GM19372 (cell line): ENCODE measurements around the gene HMG20A.

Experiments used
- ATAC-seq: cut with Tn5 transposase; IDR thresholded peaks from one replicate; pipeline ENCODE4 v1.9.1; 2021; ENCODE audit warnings: mild to moderate bottlenecking, low read depth, moderate library complexity; ENCODE audit not compliant: unreplicated experiment

The HMG20A gene

DNA sequence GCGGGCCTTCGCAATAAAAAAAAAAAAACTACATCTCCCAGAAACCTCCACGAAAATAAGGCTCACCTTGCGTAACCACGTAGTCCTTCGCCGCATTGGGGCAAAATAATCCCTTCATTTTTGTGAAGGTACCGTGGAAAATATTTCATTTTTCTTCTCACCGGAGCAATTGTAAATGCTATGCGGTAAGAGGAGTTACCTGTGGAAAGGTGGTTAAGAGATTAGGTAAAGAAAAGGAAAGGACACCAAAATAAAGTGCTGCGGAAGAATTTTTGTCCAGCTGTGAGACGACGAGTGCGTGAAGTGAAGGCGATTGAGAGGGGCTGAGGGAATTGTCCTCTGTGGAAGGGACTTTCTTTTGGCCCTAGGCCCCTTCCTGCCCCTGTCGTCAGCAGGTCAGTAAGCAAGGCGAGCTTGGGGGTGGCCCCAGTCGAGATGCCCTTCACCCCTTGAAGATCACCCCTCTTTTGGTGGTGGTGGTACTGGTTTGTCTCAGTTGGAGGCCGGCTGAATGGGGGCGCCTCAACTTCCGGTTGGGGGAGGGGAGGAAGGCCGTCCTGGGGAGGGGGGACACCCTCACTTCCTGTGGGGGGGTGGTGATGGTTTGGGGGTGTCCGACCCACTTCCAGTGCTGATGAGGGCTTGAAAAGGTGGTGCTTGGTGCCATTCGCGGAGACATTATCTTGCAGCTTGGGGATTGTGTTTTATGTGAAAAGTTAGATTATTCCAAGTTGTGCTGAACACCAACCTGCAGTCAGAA is at the start of gene HMG20A:
HMG20A (plus strand) TSS at position 279 of the 760 bp plus-strand sequence. CDS start 37,520 bp downstream, outside the sequence.
- peak; percentile 32 for ATAC-seq

DNA sequence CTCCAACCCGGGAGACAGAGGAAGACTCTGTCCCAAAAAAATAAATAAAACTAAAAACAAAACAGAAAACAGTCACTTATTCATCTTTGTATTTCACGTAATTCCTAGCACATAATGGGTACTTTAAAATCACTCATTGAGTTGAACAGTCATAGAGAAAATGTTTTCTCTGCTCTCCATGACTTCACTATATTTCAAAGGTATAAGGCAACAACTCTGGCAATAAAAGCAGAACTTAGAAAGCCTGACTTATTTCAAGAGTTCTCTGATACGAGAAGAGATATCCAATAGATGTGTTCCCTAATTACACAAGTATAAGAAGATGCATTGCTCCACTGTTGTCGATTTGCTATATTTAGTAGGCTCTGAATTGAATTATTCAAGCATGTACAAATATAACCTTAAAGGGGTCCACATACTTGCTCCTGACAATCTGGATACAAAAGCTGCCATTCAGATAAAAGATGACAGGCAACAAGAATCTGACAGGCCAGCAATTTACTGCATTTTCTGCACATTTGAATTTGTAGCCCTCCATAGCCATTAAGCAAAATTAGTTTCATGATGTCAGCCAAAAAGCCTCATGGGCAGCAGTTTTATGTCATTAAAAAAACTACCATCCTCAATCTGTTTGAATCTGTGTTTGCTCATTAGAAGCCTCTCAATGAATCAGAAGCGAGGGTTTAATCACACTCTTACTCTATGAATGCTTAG is 48.7 kb upstream of the HMG20A start:
- no peak for ATAC-seq

DNA sequence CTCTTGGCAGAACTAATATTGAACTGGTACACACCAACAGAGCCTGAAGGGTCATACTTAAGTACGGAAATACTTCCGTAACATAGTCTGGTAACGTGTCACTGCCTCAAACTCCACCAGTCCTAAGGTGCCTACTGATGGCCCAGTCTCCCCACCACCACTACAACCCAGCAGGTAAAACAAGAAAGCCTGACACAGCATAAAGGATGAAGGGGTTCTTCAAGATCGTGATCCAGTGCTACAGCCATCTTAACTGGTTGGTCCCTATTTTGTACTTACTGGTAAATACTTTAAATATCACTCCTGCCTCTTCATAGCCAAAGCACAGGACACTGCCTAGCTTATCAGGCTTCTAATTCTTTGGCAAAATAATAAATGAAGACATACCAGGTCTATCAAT is 47.2 kb upstream of the HMG20A start:
- ATAC-seq = no peak

DNA sequence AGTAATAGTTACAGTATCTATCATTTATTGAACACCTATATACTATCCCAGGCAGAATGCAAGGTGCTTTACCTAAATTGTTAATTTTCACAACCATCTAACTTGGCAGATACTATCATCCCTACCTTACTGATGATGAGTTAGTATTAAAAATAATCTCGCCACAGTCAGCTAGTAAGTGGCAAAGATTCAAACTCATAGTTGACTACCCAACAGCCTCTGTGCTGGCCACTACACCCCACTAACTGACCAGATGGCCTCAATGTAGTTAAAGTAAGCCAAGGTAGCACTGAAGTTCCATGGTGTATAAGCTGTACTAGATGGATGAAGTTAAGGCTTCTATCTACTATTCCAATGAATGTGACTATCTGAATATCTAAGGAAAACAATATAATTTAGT is 45.6 kb upstream of the HMG20A start:
- no peak for ATAC-seq

DNA sequence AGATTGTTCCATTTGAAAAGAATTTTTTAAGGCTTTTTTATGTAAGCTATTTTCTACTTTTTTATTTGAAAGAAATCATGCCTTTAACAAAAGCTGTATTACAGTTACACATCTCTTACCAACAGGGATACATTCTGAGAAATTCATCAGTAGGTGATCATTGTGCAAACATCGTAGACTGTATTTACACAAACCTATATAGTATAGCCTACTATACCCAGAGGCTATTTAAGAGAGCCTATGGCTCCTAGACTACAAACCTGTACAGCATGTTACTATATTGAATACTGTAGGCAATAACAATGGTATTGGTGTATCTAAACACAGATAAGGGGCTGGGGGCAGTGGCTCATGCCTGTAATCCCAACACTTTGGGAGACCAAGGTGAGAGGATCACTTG is 43.9 kb upstream of the HMG20A start:
- no peak for ATAC-seq

DNA sequence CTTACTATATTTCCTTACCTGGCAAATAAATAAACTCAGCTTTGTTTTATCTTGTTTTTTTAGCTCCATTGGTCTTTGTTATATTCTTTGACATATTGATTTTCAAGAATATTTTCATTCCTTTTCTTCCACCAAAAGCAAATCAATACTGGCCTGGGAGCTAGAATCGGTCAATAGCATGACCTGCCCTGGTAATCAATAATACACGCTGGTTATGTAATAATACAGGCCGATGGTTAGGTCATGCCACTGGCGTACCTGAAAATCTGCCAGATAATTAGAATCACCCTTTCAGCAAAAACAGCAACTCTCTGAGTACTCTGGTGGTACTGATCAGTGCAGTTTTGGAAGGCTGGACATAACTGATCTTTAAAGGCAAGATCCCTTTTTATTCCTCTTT is 40.7 kb upstream of the HMG20A start:
- ATAC-seq = no peak

DNA sequence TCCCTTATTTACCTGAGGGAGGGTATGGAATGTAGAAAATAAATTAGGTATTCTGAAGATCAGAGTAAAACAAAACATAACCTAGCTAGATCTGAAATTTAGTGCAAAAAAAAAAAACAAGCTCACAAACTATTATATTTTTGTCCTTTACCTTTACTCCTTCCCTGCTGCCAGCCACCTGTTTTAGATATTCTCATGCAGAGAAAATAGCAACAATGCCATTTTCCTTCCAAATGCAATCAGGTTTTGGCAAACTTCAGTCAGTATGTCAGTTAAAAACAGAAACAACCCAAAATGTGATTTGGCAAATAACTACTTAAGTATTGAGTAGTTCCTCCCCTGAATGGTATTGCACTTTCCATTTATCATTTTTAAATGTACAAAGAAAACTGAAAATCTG is 36.6 kb upstream of the HMG20A start:
- no peak for ATAC-seq

DNA sequence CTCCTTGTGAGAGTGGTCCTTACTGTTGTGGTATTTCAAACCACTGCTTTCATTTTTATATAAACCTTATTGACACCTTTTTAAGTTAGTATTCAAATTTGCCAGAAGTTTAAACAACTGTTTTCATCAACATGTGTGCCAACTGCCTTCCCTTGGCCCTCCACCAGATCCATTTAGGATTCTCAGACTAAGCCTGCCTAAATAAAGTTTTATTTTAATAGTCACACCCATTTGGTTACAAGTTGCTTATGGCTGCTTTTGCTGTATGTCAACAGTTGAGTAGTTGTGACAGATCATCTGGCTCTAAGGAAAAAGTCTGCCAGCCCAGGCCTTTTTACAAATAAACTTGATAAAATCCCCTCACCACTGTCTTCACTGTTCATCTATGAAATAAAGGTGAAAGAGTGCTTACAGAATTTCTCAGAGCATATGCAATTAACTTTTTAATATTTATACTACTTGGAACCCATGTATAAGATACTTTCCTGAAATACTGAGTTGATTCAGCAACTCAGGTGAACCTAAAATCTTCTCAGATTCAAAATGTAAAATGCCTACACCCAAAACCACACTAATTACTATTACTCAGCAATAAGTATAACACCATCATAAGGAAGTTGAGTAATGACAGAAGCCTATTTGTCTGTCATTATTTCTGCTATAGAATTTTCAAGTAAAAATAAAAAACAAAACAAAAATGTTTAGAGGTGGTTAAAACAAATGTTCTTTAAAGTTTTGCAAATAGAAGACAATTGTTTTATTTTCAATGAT is 35.9 kb upstream of the HMG20A start:
- no peak for ATAC-seq

DNA sequence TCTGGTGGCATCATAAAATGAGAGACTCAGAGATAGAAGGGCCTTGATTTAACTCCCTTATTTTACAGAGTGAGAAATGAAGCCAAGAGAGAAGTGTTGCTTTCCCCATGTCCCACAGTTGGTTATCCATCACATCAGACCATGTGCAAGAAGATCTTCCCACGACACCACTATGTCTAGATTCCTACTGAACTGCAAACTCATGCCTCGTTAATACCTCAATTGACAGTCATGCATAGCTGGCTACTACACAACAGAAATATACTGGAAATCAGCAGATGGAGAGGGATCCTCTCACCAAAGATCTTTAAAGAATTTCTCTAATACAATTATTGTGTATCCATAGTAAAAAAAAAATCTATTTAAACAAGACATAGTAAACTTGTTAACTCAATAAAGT is 34.1 kb upstream of the HMG20A start:
- no peak for ATAC-seq

DNA sequence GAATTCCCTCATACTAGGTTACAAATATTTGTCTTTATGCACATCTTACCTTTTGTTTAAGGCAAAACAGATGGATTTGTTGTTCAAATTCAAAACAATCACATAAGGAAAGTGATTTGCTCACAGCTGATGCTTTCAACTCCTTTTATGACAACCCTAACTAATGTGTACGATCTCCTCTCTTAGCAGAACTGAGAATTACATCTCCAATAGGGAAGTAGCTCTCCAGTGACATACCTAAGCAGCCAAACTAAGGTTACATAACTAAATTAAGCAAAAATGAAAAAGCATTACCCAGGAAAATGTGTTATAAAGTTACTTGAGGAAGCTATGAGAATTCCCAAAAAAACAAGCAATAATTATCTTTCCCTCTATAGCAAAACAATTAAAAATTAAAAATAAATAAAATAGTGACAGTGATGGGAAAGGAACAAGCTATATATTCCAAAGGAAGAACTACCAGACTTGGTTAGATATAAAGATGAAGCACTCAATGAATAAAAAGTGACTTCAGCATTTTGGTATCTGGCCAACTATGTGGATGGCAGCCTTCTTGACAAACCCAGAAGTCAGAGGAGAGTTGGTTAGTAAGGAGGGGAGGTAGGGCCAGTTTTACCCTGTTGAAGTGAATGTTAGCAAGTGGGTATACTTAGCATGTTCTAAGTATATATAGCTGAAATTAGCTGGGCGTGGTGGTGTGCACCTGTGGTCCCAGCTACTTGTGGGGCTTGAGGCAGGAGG is 33.2 kb upstream of the HMG20A start:
- ATAC-seq = no peak

DNA sequence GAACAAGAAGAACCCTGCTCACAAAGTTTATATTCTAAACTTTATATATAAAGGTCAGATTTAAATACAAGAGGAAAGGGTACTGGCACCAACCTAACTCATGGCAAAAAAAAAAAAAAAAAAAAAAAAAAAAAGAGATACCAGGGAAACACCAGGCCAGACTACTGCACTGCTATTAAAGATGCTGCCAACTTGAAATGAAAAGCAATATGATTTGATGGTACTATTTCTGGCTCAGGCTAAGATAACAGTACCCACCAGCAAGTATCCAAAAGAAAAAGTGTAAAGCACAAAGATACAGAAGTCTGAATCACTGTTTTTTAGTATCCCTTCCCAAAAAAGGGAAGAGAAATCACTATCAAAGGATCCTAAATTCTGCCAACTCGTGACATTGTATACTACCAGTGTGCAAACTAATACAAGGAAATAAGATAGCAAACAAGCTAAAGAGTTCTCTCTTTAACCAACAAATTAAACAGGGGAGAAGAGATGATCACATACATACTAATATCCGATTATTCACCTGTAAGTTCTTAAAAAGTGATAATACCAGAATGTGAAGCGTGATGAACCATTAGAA is 29.2 kb upstream of the HMG20A start:
- ATAC-seq = no peak

DNA sequence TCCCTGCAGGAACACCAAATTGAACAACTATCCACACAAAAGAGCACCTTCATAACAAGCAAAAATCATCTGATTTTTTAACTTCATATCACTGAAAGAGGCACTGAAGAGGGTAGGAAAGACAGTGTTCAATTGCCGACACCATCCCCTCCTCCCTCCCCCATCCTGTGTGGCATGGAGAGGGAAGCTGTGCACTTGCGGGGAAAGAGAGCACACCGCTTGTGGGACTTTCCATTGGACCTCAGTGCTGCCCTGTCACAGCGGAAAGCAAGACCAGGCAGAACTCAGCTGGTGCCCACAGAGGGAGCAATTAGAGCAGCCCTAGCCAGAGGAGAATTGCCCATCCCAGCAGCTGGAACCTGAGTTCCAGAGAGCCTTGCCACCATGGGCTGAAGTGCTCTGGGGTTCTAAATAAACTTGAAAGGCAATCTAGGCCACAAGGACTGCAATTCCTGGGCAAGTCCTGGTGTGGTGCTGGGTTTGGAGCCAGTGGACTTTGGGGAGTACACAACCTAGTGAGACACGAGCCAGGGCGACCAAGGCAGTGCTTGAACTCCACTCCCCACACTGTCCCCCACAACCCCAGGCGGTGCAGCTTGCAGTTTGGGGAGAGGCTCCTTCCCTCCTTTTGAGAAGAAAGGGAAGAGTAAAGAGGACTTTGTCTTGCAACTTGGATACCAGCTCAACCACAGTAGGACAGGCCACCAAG is 27.8 kb upstream of the HMG20A start:
- no peak for ATAC-seq

DNA sequence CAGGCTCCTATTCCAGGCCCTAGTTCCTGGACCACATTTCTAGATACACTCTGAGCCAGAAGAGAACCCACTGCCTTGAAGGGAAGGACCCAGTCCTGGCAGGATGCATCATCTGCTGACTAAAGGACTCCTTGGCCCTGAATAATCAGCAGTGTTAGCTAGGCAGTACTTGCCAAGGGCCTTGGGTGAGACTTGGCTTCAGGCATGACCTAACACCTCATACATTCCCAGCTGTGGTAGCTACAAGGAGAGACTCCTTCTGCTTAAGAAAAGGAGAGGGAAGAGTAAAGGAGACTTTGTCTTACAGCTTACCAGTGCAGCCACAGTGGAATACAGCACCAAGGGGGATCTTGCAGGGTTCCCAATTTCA is 27.2 kb upstream of the HMG20A start:
- no peak for ATAC-seq

DNA sequence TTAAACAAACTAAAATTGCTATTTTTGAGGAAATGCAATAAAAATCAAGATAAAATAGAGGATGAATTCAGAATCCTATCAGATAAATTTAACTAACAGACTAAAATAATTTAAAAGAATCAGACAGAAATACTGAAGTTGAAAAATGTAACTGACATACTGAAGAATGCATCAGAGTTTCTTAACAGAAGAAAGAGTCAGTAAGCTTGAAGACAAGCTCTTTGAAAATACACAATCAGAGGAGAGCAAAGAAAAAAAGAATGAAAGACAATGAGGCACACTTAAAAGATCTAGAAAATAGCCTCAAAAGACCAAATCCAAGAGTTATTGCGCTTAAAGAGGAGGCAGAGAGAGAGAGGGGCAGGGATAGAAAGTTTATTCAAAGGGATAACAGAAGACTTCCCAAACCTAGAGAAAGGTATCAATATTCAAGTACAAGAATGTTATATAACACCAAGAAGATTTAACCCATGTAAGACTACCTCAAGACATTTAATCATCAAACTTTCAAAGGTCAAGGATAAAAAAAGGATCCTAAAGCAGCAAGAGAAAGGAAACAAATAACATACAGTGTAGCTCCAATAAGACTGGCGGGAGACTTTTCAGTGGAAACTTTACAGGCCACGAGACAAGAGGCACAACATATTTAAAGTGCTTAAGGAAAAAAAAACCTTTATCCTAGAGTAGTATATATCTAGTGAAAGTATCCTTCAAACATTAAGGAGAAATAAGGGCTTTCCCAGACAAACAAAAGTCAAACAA is 25.5 kb upstream of the HMG20A start:
- no peak for ATAC-seq

DNA sequence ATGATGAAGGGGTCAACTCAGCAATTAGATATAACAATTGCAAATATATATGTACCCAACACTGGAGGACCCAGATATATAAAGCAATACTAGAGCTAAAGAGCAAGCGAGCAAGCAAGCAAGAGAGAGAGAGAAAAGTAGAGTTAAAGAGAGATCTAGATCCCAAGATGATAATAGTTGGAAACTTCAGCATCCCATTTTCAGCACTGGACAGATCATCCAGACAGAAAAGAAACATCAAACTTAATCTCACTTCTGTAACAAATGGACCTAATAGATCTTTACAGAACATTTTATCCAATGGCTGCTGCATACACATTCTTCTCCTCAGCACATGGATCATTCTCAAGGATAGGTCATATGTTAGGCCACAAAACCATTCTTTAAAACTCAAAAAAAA is 24.0 kb upstream of the HMG20A start:
- no peak for ATAC-seq

DNA sequence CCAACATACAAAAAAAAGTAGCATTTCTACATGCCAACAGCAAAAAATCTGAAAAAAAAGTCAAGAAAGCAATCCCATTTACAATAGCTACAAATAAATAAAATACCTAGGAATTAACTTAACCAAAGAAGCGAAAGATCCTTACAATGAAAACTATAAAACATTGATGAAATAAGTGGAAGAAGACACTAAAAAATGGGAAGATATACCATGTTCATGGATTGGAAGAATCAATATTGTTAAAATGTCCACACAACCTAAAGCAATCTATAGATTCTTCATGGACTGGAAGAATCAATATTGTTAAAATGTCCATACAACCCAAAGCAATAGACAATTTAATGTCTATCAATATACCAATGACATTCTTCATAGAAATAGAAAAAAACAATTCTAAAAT is 21.8 kb upstream of the HMG20A start:
- no peak for ATAC-seq

DNA sequence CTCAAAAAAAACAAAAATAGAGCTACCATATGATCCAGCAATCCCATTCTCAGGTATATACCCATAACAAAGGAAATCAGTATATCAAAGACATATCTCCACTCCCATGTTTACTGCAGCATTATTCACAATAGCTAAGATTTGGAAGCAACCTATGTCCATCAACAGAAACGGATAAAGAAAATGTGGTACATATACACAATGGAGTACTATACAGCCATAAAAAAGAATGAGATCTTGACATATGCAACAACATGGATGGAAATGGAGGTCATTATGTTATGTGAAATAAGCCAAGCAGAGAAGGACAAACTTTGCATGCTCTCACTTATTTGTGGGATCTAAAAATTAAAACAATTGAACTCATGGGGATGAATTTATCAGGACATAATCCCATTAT is 20.4 kb upstream of the HMG20A start:
- ATAC-seq = no peak

DNA sequence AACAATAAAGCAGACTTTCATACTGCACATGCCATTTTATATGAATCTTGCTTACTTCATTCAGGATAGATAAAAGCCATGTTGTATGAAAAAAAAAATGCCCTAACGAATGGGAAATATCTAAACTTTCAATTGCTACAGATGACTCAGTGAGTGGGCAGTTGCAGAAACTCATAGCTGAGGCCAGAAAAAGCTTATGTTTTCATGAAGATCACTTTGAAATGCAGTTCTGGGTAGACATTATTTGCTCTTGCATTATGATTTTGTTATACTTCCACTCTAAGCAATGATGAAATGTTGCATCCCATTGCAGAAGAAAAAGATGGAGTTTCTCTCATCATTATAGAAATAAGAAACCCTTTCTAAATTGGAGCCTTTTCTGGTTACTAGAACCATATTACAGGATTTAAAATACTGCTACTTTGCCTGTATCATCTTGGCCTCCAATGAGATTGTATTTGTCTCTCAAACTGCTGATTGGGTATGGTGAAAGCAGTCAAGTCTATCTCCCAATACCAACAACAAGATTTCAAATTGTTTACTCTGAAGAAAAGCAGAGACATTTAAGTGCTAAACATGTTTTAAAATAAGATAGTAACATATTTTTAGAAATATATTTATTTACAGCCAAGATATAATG is 17.8 kb upstream of the HMG20A start:
- ATAC-seq = no peak
